ENCODE data around the gene ERAL1.

DNA sequence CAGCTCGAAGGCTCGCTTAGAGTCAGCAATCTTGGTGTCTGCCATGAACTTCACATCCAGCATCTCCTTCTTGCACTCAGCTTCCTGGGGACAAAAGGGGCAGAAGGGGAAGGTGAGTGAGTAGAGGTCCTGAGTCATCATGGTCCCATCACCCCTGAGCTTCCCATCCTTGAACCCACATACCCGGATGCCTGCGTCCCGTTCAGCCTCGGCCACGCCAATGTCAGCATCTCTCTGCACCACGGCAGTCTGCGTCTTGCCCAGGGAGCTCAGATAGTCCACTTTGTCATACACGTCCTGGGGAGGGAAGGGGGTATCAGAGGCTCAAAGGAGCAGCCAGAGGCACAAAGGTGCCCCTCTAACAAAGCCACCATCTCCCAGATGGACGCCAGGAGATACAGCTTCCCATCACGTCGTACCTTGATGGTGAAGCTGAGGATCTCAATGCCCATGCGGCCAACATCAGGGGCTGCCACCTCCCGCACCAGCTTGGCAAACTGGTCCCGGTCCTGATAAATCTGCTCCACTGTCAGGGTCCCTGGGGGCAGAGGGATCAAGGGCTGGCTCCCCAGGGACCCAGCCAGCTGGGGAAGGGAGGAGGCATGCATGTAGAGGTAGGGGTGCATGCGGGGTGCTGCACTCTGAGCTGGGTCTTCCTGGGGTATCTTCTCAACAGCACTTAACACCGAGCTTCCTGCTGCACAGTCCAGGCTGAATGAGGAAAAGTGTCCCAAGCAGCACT is 27.5 kb downstream of the ERAL1 start:
- no peak for TF ChIP-seq SPI1 (IDR thresholded peaks at IDR 0.05; ENCODE audit: borderline replicate concordance, low read depth)
- TF ChIP-seq, protein P1, sequence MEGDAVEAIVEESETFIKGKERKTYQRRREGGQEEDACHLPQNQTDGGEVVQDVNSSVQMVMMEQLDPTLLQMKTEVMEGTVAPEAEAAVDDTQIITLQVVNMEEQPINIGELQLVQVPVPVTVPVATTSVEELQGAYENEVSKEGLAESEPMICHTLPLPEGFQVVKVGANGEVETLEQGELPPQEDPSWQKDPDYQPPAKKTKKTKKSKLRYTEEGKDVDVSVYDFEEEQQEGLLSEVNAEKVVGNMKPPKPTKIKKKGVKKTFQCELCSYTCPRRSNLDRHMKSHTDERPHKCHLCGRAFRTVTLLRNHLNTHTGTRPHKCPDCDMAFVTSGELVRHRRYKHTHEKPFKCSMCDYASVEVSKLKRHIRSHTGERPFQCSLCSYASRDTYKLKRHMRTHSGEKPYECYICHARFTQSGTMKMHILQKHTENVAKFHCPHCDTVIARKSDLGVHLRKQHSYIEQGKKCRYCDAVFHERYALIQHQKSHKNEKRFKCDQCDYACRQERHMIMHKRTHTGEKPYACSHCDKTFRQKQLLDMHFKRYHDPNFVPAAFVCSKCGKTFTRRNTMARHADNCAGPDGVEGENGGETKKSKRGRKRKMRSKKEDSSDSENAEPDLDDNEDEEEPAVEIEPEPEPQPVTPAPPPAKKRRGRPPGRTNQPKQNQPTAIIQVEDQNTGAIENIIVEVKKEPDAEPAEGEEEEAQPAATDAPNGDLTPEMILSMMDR (IDR thresholded peaks at IDR 0.05; ENCODE audit: insufficient read depth, low read length): no peak
